PC-3 (cell line): ENCODE measurements around the gene CPT1C. TPM values are rescaled to one million over a fixed set of nuclear protein-coding genes. Genes with fewer than 3 reads are reported as not detected.

ENCODE experiments used
- ATAC-seq: fragments of 200-7000 bp; cut with Tn5 transposase; 2 replicates; pipeline ENCODE4 v1.9.1; 2020; ENCODE audit warnings: mild to moderate bottlenecking, moderate library complexity
- BruUV-seq: library from RNA; stranded (reverse); fragments of 400-500 nt; replicated peaks from 2 replicates; lab custom pipeline; 2021; lab: Mats Ljungman, UMichigan
- CTCF ChIA-PET: fragments of 300-600 bp; sonication (Branson Sonifier 250); formaldehyde crosslinking; loops from one replicate; lab custom pipeline; 2022; ENCODE audit warnings: antibody characterized with exemption; lab: Charles Lee
- POLR2A ChIA-PET: fragments of 300-600 bp; sonication (Branson Sonifier 250); formaldehyde crosslinking; loops from one replicate; lab custom pipeline; 2022; ENCODE audit warnings: antibody characterized with exemption; ENCODE audit not compliant: unreplicated experiment; lab: Charles Lee
- DNase-seq: peaks from one replicate; pipeline ENCODE4 v3.0.0-alpha.2; 2015
- H2AFZ ChIP-seq: fragments of 300-600 bp; sonication (generic); 2 replicates; pipeline ENCODE4 v1.6.0; 2016; ENCODE audit warnings: antibody characterized with exemption, low read length
- H3F3A ChIP-seq: fragments of 300-600 bp; sonication (generic); one replicate; pipeline ENCODE4 v1.6.0; 2017; ENCODE audit warnings: antibody characterized with exemption, low read length, control low read depth, mild to moderate bottlenecking; ENCODE audit not compliant: unreplicated experiment
- H3K27ac ChIP-seq: fragments of 300-600 bp; sonication (generic); 2 replicates; pipeline ENCODE4 v1.5.1; 2016; ENCODE audit warnings: mild to moderate bottlenecking, low read length
- H3K27me3 ChIP-seq: fragments of 300-600 bp; sonication (generic); 2 replicates; pipeline ENCODE4 v1.6.1; 2016; ENCODE audit warnings: low read length, mixed read lengths
- H3K36me3 ChIP-seq: fragments of 300-600 bp; sonication (generic); 2 replicates; pipeline ENCODE4 v1.6.1; 2016; ENCODE audit warnings: low read depth, mixed run types, low read length, mixed read lengths
- H3K4me1 ChIP-seq: fragments of 300-600 bp; sonication (generic); 2 replicates; pipeline ENCODE4 v1.5.1; 2016; ENCODE audit warnings: low read length; ENCODE audit not compliant: insufficient read depth
- H3K4me2 ChIP-seq: fragments of 300-600 bp; sonication (generic); 2 replicates; pipeline ENCODE4 v1.6.0; 2016; ENCODE audit warnings: low read length
- H3K4me3 ChIP-seq: fragments of 300-600 bp; sonication (generic); 2 replicates; pipeline ENCODE4 v1.5.1; 2016; ENCODE audit warnings: mild to moderate bottlenecking, low read length, mixed read lengths
- H3K79me2 ChIP-seq: fragments of 300-600 bp; sonication (generic); 2 replicates; pipeline ENCODE4 v1.6.1; 2017; ENCODE audit warnings: low read length, mixed read lengths
- H3K9ac ChIP-seq: fragments of 300-600 bp; sonication (generic); 2 replicates; pipeline ENCODE4 v1.6.0; 2016; ENCODE audit warnings: mild to moderate bottlenecking, low read length
- H3K9me2 ChIP-seq: fragments of 300-600 bp; sonication (generic); replicated peaks from 2 replicates; pipeline ENCODE4 v1.6.1; 2016; ENCODE audit warnings: mixed run types, low read length, mixed read lengths
- H3K9me3 ChIP-seq: fragments of 300-600 bp; sonication (generic); 2 replicates; pipeline ENCODE4 v1.6.1; 2016; ENCODE audit warnings: low read length, mixed read lengths
- H4K20me1 ChIP-seq: fragments of 300-600 bp; sonication (generic); 2 replicates; pipeline ENCODE4 v1.6.1; 2016; ENCODE audit warnings: low read length, mixed read lengths
- EZH2 ChIP-seq: fragments of 300-600 bp; sonication (generic); IDR thresholded peaks from one replicate; pipeline ENCODE4 v1.6.1; 2017; ENCODE audit warnings: antibody characterized with exemption, mild to moderate bottlenecking, low read length; ENCODE audit not compliant: unreplicated experiment
- EZH2phosphoT487 ChIP-seq: fragments of 300-600 bp; sonication (generic); IDR thresholded peaks from 2 replicates; pipeline ENCODE4 v1.6.1; 2018; ENCODE audit warnings: mild to moderate bottlenecking, antibody characterized with exemption, low read length, borderline replicate concordance
- intact Hi-C: fragments of 100-400 bp; cut with micrococcal nuclease; formaldehyde crosslinking; loops from 2 replicates; pipeline ENCODE4 v1.9.0; 2023
- total RNA-seq: library from RNA; depleted of rRNA; stranded (reverse); fragments of >200 nt; gene quantifications from 2 replicates; pipeline ENCODE4 v1.2.3, GENCODE V29; 2014
- TF ChIP-seq, protein P1 (sequence below): fragments of 300-600 bp; sonication (generic); conservative IDR thresholded peaks from 2 replicates; pipeline ENCODE4 v1.5.1; 2017; ENCODE audit warnings: antibody characterized with exemption, low read depth, mild to moderate bottlenecking, low read length

The CPT1C gene
- total RNA-seq, 1 experiment from 2014 or later, result 11.5 TPM

DNA sequence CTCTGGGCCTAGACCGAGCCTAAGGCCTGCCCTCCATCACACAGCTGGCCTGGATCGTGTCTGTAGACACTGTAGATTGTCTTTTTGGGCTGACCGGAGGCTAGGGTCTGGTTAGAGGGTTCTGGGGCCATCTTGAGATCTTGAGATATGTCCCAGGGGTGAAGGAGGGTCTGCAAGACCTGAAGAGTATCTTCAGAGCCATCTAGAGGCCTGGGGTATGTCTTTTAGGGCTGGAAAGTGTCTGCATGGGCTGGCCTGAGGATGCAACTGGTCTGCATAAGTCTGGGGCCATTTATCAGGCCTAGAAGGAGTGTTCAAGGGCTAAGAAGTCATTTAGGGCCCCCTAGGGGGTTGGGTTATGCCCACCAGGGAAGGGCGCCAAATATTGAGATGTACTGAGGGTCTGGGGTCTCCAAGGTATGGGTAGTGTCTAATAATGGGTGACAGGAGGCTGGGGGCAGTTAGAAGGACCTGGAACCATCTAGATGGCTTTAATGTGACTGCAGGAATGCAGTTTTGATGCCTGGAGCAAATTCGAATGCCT lies 48.4 kb upstream of the CPT1C start:
- POLR2A ChIA-PET, result interaction anchor here (0.8 to 1.0 kb wide), 4 partner anchors 24 to 62 kb away, joined by 4 to 8 read pairs (median 5); partner anchors contain the start of genes NOSIP, PRMT1 and PRRG2
- H3K9me3 ChIP-seq, result no peaks in the 10 kb centered on the region
- intact Hi-C loops, result no loop called here
- peak overlapping the region; percentile 100 for H3K9ac ChIP-seq
- H3K4me1 ChIP-seq, result peaks cover 51% of the 10 kb centered on the region
- H3K4me2 ChIP-seq, result peak overlapping the region; percentile 96
- ATAC-seq, result no peak
- no peak for DNase-seq
- H3K36me3 ChIP-seq, result peaks cover 11% of the 10 kb centered on the region; the same call in 1 of the 2 replicates
- H3K9me2 ChIP-seq, result no peaks in the 10 kb centered on the region
- no peak for TF ChIP-seq EZH2phosphoT487
- TF ChIP-seq, protein P1, sequence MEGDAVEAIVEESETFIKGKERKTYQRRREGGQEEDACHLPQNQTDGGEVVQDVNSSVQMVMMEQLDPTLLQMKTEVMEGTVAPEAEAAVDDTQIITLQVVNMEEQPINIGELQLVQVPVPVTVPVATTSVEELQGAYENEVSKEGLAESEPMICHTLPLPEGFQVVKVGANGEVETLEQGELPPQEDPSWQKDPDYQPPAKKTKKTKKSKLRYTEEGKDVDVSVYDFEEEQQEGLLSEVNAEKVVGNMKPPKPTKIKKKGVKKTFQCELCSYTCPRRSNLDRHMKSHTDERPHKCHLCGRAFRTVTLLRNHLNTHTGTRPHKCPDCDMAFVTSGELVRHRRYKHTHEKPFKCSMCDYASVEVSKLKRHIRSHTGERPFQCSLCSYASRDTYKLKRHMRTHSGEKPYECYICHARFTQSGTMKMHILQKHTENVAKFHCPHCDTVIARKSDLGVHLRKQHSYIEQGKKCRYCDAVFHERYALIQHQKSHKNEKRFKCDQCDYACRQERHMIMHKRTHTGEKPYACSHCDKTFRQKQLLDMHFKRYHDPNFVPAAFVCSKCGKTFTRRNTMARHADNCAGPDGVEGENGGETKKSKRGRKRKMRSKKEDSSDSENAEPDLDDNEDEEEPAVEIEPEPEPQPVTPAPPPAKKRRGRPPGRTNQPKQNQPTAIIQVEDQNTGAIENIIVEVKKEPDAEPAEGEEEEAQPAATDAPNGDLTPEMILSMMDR, result no peak
- TF ChIP-seq EZH2, result no peak
- peaks cover 64% of the 10 kb centered on the region for H3K79me2 ChIP-seq
- BruUV-seq, result TSS peak; percentile 4
- CTCF ChIA-PET, result no interaction called here
- H2AFZ ChIP-seq, result peak overlapping the region; percentile 72
- no peaks in the 10 kb centered on the region for H4K20me1 ChIP-seq
- peaks cover 3% of the 10 kb centered on the region for H3F3A ChIP-seq
- H3K27me3 ChIP-seq, result no peaks in the 10 kb centered on the region
- peak overlapping the region; percentile 98 for H3K4me3 ChIP-seq
- peak overlapping the region; percentile 79 for H3K27ac ChIP-seq

DNA sequence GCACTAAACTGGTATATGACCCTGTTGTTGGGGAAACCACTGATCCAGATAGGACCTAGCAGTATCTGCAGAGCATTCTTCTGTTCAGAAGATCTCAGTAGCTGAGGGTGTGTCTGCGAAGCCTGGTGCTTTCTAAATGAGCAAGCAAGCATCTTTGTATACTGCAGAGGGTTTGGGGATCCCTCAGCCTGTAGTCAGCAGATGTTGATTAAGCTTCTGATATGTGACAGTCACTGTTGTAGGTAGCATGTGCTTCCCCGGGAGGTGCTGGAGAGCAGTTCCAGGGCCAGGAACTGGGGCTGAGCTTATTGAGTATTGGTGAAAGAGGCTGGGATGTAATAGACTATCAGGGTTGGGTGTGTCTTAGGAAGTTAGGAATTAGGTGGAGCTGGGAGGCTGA lies 47.5 kb upstream of the CPT1C start:
- Histone ChIP-seq H3K4me2 (peak overlapping the region; percentile 96), H3K79me2 (peaks cover 70% of the 10 kb centered on the region), H3K9me3 (no peaks in the 10 kb centered on the region), H3K27ac (no peak overlapping the region), H3K9me2 (no peaks in the 10 kb centered on the region), H3K27me3 (no peaks in the 10 kb centered on the region), H3F3A (peaks cover 3% of the 10 kb centered on the region), H3K4me3 (peak overlapping the region; percentile 98), H2AFZ (no peak overlapping the region), H3K4me1 (peaks cover 42% of the 10 kb centered on the region), H4K20me1 (no peaks in the 10 kb centered on the region), H3K9ac (peak overlapping the region; percentile 100; the same call in 1 of the 2 replicates), H3K36me3 (peaks cover 11% of the 10 kb centered on the region; the same call in 1 of the 2 replicates)
- TF ChIP-seq, protein P1, result no peak
- no peak for TF ChIP-seq EZH2
- TF ChIP-seq EZH2phosphoT487, result no peak
- ATAC-seq (no peak), DNase-seq (no peak)
- BruUV-seq, result no TSS peak
- ChIA-PET POLR2A (no interaction called here), CTCF (no interaction called here)
- intact Hi-C loops, result no loop called here

DNA sequence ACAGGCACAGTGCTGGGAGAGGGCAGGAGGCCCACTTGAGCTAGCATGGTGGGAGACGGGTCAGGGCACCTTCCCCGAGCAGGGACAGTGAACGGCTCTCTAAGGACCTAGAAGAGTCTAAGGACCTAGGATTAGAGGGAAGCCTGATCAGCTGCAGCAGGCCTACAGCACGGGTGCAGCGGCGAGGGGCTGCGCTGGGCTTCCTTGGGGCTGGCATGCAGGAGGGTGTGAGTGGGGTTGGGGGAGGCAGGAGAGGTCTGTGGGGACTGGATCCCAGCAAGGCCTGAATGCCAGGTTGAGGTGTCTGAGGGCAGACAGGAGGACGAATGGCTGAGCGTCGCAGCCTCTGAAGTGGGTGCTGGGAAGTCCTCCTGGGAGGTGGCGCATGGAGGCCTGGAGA lies 45.3 kb upstream of the CPT1C start:
- no TSS peak for BruUV-seq
- ATAC-seq (no peak), DNase-seq (no peak)
- TF ChIP-seq, protein P1, result no peak
- TF ChIP-seq EZH2phosphoT487 (no peak), EZH2 (no peak)
- Histone ChIP-seq H3K9me2 (no peaks in the 10 kb centered on the region), H3K4me1 (peaks cover 29% of the 10 kb centered on the region), H3K4me3 (no peak overlapping the region), H3K9me3 (no peaks in the 10 kb centered on the region), H4K20me1 (no peaks in the 10 kb centered on the region), H3F3A (peaks cover 3% of the 10 kb centered on the region), H3K36me3 (peaks cover 20% of the 10 kb centered on the region; the same call in 1 of the 2 replicates), H2AFZ (no peak overlapping the region), H3K4me2 (no peak overlapping the region), H3K9ac (no peak overlapping the region), H3K79me2 (peaks cover 84% of the 10 kb centered on the region), H3K27me3 (no peaks in the 10 kb centered on the region), H3K27ac (no peak overlapping the region)
- POLR2A ChIA-PET, result no interaction called here
- intact Hi-C loops, result no loop called here
- CTCF ChIA-PET, result no interaction called here
